Muscle of arm (tissue), 14 donors: Measurements from ENCODE around the gene GRIA2. TPM values are rescaled to one million over a fixed set of nuclear protein-coding genes. Genes with fewer than 3 reads are reported as not detected.
"Not testable (repeated sequence)": the region's sequence is repeated elsewhere in the genome, so short reads cannot be mapped to it uniquely, and the experiment has no call there.

Source experiments
- DNase-seq: peaks from one replicate; pipeline ENCODE4 v3.0.0-alpha.2; 2013
- long read RNA-seq, 11 donors: transcript quantifications; one replicate each; lab custom pipeline, GENCODE V29; 2026
- polyA plus RNA-seq, 12 donors: library from polyadenylated mRNA; unstranded; fragments of 120-200 nt; gene quantifications; one replicate each; pipeline ENCODE4 v1.2.1, GENCODE V29; 2013; ENCODE audit not compliant: insufficient read length in 12 of 12

Gene GRIA2
- 10 to 100 TPM in 3 of 12 donors, 1 to 10 TPM in 8, not detected in 1; 3.7 to 44.1 (median 5.2) TPM for polyA plus RNA-seq
- long read RNA-seq, donor 1, result 0 reads
- long read RNA-seq, donor 2, result 0 reads
- long read RNA-seq, donor 3, result 0 reads
- long read RNA-seq, donor 4, result 0 reads
- long read RNA-seq, donor 5, partial matches to known transcripts, result 0 of 1 reads
- long read RNA-seq, donor 5, other reads (novel, unspliced or antisense), result 0 of 1 reads
- long read RNA-seq, donor 6, result 0 reads
- long read RNA-seq, donor 7, result 0 reads
- long read RNA-seq, donor 8, result 0 reads
- long read RNA-seq, donor 9, result 0 reads
- long read RNA-seq, donor 10, result 0 reads
- long read RNA-seq, donor 11, result 0 reads

- peak; percentile 79 for DNase-seq
These were observed at the start of gene GRIA2 for GRCh38 chr4:157220371-157220881. Gene GRIA2 (plus strand): TSS chr4:157220728. CDS start chr4:157221043, 315 bp downstream.

- no peak for DNase-seq
These were observed 48.5 kb upstream of the GRIA2 start for GRCh38 chr4:157172011-157172410.

GRCh38 chr4:157180268-157180667, 40.3 kb upstream of the GRIA2 start:
- DNase-seq, result not testable (repeated sequence)

GRCh38 chr4:157184300-157184699, 36.2 kb upstream of the GRIA2 start:
- no peak for DNase-seq

- DNase-seq, result no peak
These were observed 35.2 kb upstream of the GRIA2 start for GRCh38 chr4:157185363-157185762.

GRCh38 chr4:157195374-157195773, 25.2 kb upstream of the GRIA2 start:
- DNase-seq, result no peak

- DNase-seq, result no peak
These were observed 24.5 kb upstream of the GRIA2 start for GRCh38 chr4:157196046-157196445.

- no peak for DNase-seq
These were observed 15.8 kb upstream of the GRIA2 start for GRCh38 chr4:157204634-157205244.

- no peak for DNase-seq
These were observed 2.8 kb upstream of the GRIA2 start for GRCh38 chr4:157217708-157218107.

GRCh38 chr4:157219711-157220370, 687 bp upstream of the GRIA2 start:
- DNase-seq, result no peak

GRCh38 chr4:157221426-157221894, 932 bp downstream of the GRIA2 start:
- DNase-seq, result no peak

GRCh38 chr4:157221895-157222770, 1.6 kb downstream of the GRIA2 start:
- no peak for DNase-seq

- DNase-seq, result no peak
These were observed 2.2 kb downstream of the GRIA2 start for GRCh38 chr4:157222771-157223160.

- DNase-seq, result no peak
These were observed 2.9 kb downstream of the GRIA2 start for GRCh38 chr4:157223456-157223855.

- no peak for DNase-seq
These were observed 4.6 kb downstream of the GRIA2 start for GRCh38 chr4:157225096-157225495.

- no peak for DNase-seq
These were observed 5.5 kb downstream of the GRIA2 start for GRCh38 chr4:157226035-157226434.

- DNase-seq, result no peak
These were observed 6.1 kb downstream of the GRIA2 start for GRCh38 chr4:157226601-157227000.

- DNase-seq, result no peak
These were observed 11.0 kb downstream of the GRIA2 start for GRCh38 chr4:157231525-157231924.

GRCh38 chr4:157242871-157243270, 22.3 kb downstream of the GRIA2 start:
- DNase-seq, result no peak

- no peak for DNase-seq
These were observed 23.8 kb downstream of the GRIA2 start for GRCh38 chr4:157244348-157244747.

GRCh38 chr4:157245351-157245750, 24.8 kb downstream of the GRIA2 start:
- DNase-seq, result no peak

- no peak for DNase-seq
These were observed 26.4 kb downstream of the GRIA2 start for GRCh38 chr4:157246964-157247363.
